Astrocyte (in vitro differentiated cells and primary cell): Measurements from ENCODE around the gene KLHDC2. TPM values are rescaled to one million over a fixed set of nuclear protein-coding genes. Genes with fewer than 3 reads are reported as not detected.
"Not testable (repeated sequence)": the region's sequence is repeated elsewhere in the genome, so short reads cannot be mapped to it uniquely, and the experiment has no call there.

ENCODE experiments used
- DNase-seq: peaks from one replicate; pipeline ENCODE4 v3.0.0-alpha.2; 2010; ENCODE audit warnings: low read depth
- FAIRE-seq: peaks from 2 replicates; lab custom pipeline; 2011; peaks lifted over from hg19 to GRCh38; lab: Jason Lieb, UNC
- H2AFZ ChIP-seq: 2 replicates; pipeline ENCODE4 v1.6.0; 2012; ENCODE audit warnings: low read depth, low read length, inconsistent platforms
- H3K27ac ChIP-seq: 2 replicates; pipeline ENCODE4 v1.5.1; 2011; ENCODE audit warnings: low read depth, low read length, inconsistent platforms
- H3K27me3 ChIP-seq: 2 replicates; pipeline ENCODE4 v1.6.0; 2011; ENCODE audit warnings: low read length, inconsistent platforms; ENCODE audit not compliant: insufficient read depth
- H3K36me3 ChIP-seq: 2 replicates; pipeline ENCODE4 v1.5.1; 2011; ENCODE audit warnings: low read length, inconsistent platforms; ENCODE audit not compliant: insufficient read depth
- H3K4me1 ChIP-seq: 2 replicates; pipeline ENCODE4 v1.5.1; 2011; ENCODE audit warnings: low read length, inconsistent platforms; ENCODE audit not compliant: insufficient read depth
- H3K4me2 ChIP-seq: 2 replicates; pipeline ENCODE4 v1.6.0; 2012; ENCODE audit warnings: low read length, inconsistent platforms
- H3K4me3 ChIP-seq: 2 replicates; pipeline ENCODE4 v1.5.1; 2011; ENCODE audit warnings: low read depth, mild to moderate bottlenecking, low read length, inconsistent platforms; ENCODE audit not compliant: insufficient read depth
- H3K79me2 ChIP-seq: 2 replicates; pipeline ENCODE4 v1.6.0; 2012; ENCODE audit warnings: mild to moderate bottlenecking, low read length, inconsistent platforms; ENCODE audit not compliant: insufficient read depth
- H3K9ac ChIP-seq: 2 replicates; pipeline ENCODE4 v1.6.0; 2012; ENCODE audit warnings: mild to moderate bottlenecking, low read length, inconsistent platforms
- H3K9me3 ChIP-seq: 2 replicates; pipeline ENCODE4 v1.5.1; 2012; ENCODE audit warnings: low read depth, mild to moderate bottlenecking, low read length, inconsistent platforms; ENCODE audit not compliant: insufficient read depth
- H4K20me1 ChIP-seq: 2 replicates; pipeline ENCODE4 v1.6.0; 2012; ENCODE audit warnings: low read length, inconsistent platforms; ENCODE audit not compliant: insufficient read depth
- H3K27ac Mint-ChIP-seq: one replicate; pipeline ENCODE4 v1.8.0; 2021; ENCODE audit warnings: mild to moderate bottlenecking, mixed read lengths; ENCODE audit not compliant: unreplicated experiment
- H3K27me3 Mint-ChIP-seq: one replicate; pipeline ENCODE4 v1.8.0; 2021; ENCODE audit warnings: low read depth, mixed read lengths; ENCODE audit not compliant: unreplicated experiment
- H3K36me3 Mint-ChIP-seq: one replicate; pipeline ENCODE4 v1.8.0; 2021; ENCODE audit warnings: low read depth, mixed read lengths; ENCODE audit not compliant: unreplicated experiment
- H3K4me1 Mint-ChIP-seq: one replicate; pipeline ENCODE4 v1.8.0; 2021; ENCODE audit warnings: low read depth, mixed read lengths; ENCODE audit not compliant: unreplicated experiment
- H3K4me3 Mint-ChIP-seq: one replicate; pipeline ENCODE4 v1.8.0; 2021; ENCODE audit warnings: mild to moderate bottlenecking, moderate library complexity, mixed read lengths; ENCODE audit not compliant: unreplicated experiment
- H3K9me3 Mint-ChIP-seq: one replicate; pipeline ENCODE4 v1.8.0; 2021; ENCODE audit warnings: mild to moderate bottlenecking, mixed read lengths; ENCODE audit not compliant: unreplicated experiment
- CTCF ChIP-seq: IDR thresholded peaks from 2 replicates; pipeline ENCODE4 v1.5.1; 2011; ENCODE audit warnings: low read depth, mild to moderate bottlenecking, inconsistent platforms, low read length, moderate library complexity; ENCODE audit not compliant: insufficient read depth
- EZH2 ChIP-seq: IDR thresholded peaks from 2 replicates; pipeline ENCODE4 v1.6.1; 2012; ENCODE audit warnings: mild to moderate bottlenecking, low read length, inconsistent platforms; ENCODE audit not compliant: insufficient read depth
- total RNA-seq: library from RNA; stranded (reverse); gene quantifications from 2 replicates; pipeline ENCODE4 v1.2.1, GENCODE V29; 2021

The KLHDC2 gene
- total RNA-seq, 1 donor from 2014 or later: 32.1 TPM

DNA sequence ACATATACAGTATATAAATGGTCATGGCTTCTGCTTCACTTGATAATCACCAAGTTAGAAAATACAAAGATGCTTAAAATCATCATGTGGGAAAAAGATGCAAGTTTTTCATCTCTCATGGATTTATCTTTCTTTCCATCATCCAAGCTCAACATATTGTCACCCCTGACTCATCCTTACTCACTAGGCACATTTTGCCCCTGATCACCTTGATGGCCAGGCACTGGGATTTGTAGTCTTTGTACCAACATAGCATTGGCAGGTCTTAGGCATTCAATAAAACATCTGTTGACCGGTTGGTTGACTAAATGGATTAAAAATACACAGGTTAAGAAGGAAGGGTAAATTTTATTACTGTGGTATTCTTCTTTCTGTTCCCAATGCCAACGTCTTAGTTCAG lies 28.1 kb downstream of the KLHDC2 start:
- no peak for DNase-seq
- H3K79me2 ChIP-seq: no peaks in the 10 kb centered on the region
- H3K9ac ChIP-seq: no peak overlapping the region
- no peak overlapping the region for H3K27ac ChIP-seq
- no peak overlapping the region for H3K27ac Mint-ChIP-seq
- no peaks in the 10 kb centered on the region for H4K20me1 ChIP-seq
- H3K9me3 Mint-ChIP-seq: no peaks in the 10 kb centered on the region
- H3K9me3 ChIP-seq: no peaks in the 10 kb centered on the region
- H3K4me2 ChIP-seq: no peak overlapping the region
- peaks cover 6% of the 10 kb centered on the region for H3K4me1 Mint-ChIP-seq
- H3K27me3 ChIP-seq: no peaks in the 10 kb centered on the region
- H3K4me3 Mint-ChIP-seq: no peak overlapping the region
- TF ChIP-seq CTCF: no peak
- no peak for TF ChIP-seq EZH2
- FAIRE-seq: no peak
- H3K36me3 ChIP-seq: peaks cover 58% of the 10 kb centered on the region
- H3K27me3 Mint-ChIP-seq: no peaks in the 10 kb centered on the region
- no peak overlapping the region for H2AFZ ChIP-seq
- H3K36me3 Mint-ChIP-seq: peaks cover 22% of the 10 kb centered on the region
- H3K4me1 ChIP-seq: no peaks in the 10 kb centered on the region
- no peak overlapping the region for H3K4me3 ChIP-seq

DNA sequence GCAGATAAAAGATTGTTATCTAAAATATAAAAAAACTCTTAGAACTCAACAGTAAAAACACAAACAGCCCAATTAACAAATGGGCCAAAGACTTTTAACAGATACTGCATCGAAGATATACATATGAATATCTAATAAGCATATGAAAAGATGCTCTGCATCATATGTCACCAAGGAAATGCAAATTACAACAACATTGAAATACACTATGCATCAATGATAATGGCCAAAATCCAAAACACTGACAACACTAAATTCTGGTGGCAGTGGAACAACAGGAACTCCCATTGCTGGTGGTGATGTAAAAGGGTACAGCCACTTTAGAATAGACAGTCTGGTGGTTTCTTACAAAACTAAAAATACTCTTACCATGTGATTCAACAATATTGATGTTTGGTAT lies 40.8 kb downstream of the KLHDC2 start:
- H3K9ac ChIP-seq: no peak overlapping the region
- FAIRE-seq: no peak
- no peak for TF ChIP-seq EZH2
- TF ChIP-seq CTCF: no peak
- H3K4me3 ChIP-seq: no peak overlapping the region
- no peak for DNase-seq
- H2AFZ ChIP-seq: no peak overlapping the region
- peaks cover 4% of the 10 kb centered on the region for H4K20me1 ChIP-seq
- H3K79me2 ChIP-seq: no peaks in the 10 kb centered on the region
- H3K27me3 ChIP-seq: no peaks in the 10 kb centered on the region
- H3K36me3 ChIP-seq: peaks cover 42% of the 10 kb centered on the region
- no peak overlapping the region for H3K4me3 Mint-ChIP-seq
- peaks cover 6% of the 10 kb centered on the region for H3K36me3 Mint-ChIP-seq
- H3K27me3 Mint-ChIP-seq: no peaks in the 10 kb centered on the region
- H3K4me1 ChIP-seq: no peaks in the 10 kb centered on the region
- no peaks in the 10 kb centered on the region for H3K9me3 ChIP-seq
- H3K27ac ChIP-seq: no peak overlapping the region
- H3K9me3 Mint-ChIP-seq: no peaks in the 10 kb centered on the region
- no peak overlapping the region for H3K4me2 ChIP-seq
- H3K27ac Mint-ChIP-seq: no peak overlapping the region
- no peaks in the 10 kb centered on the region for H3K4me1 Mint-ChIP-seq

DNA sequence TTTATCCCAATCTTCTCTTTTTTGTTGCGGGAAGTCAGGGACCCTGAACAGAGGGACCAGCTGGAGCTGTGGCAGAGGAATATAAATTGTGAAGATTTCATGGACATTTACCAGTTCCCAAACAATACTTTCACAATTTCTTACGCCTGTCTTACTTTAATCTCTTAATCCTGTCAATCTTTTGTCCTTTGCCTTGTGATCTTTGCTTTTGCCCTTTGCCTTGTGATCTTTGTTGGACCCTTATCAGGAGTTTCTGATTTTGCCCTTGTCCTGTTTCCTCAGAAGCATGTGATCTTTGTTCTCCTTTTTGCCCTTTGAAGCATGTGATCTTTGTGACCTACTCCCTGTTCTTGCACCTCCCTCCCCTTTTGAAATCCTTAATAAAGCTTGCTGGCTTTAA lies 48.2 kb downstream of the KLHDC2 start:
- H3K4me1 ChIP-seq, H3K9me3 ChIP-seq, H4K20me1 ChIP-seq, H3K27me3 Mint-ChIP-seq, FAIRE-seq, H3K79me2 ChIP-seq, H3K4me3 ChIP-seq, H3K27ac Mint-ChIP-seq, H3K27ac ChIP-seq, H3K9ac ChIP-seq, H3K27me3 ChIP-seq, H3K4me1 Mint-ChIP-seq, H3K4me2 ChIP-seq, H2AFZ ChIP-seq, H3K4me3 Mint-ChIP-seq, DNase-seq, H3K9me3 Mint-ChIP-seq: not testable (repeated sequence)
- H3K36me3 Mint-ChIP-seq: peaks cover 37% of the 10 kb centered on the region
- peaks cover 60% of the 10 kb centered on the region for H3K36me3 ChIP-seq
